ENCODE measurements around the gene VMAC. TPM values are rescaled to one million over a fixed set of nuclear protein-coding genes. Genes with fewer than 3 reads are reported as not detected.

VMAC gene
- total and polyA plus RNA-seq, 2 of the 13 experiments (the other 11 are each of a cell fraction or from before 2014, with no cell fraction given), result 2.4 TPM

DNA sequence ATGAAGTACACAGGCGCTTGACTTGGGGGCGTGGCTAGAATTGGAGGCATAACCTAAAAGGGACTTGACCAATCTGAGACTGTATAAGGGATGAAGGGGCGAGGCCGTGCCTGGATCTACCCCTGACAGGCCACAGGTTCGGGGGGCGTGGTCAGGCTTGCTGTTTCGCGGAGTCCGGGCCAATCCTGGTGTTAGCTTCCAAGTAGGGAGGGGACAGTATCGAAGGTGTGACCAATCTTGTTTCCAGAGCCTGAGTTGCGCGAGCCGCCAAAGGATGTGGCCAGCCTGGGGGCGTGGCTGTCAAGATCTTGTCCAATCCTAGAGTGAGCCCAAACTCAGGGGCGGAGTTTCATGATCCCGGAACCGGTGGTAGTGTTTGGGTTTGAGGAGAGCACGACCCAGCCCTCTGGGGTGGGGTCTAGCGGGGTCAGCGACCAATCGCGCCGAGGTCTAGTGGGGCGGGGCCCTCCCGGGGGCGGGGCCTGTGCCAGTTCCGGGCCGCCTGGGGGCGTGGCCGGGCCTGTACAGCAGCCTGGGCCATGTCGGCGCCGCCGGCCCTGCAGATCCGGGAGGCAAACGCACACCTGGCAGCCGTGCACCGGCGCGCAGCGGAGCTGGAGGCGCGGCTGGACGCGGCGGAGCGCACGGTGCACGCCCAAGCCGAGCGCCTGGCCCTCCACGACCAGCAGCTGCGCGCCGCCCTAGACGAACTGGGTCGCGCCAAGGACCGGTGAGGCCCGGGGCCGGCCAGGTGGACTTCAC lies at the start of gene VMAC (continued):
- TF ChIP-seq, protein P1, sequence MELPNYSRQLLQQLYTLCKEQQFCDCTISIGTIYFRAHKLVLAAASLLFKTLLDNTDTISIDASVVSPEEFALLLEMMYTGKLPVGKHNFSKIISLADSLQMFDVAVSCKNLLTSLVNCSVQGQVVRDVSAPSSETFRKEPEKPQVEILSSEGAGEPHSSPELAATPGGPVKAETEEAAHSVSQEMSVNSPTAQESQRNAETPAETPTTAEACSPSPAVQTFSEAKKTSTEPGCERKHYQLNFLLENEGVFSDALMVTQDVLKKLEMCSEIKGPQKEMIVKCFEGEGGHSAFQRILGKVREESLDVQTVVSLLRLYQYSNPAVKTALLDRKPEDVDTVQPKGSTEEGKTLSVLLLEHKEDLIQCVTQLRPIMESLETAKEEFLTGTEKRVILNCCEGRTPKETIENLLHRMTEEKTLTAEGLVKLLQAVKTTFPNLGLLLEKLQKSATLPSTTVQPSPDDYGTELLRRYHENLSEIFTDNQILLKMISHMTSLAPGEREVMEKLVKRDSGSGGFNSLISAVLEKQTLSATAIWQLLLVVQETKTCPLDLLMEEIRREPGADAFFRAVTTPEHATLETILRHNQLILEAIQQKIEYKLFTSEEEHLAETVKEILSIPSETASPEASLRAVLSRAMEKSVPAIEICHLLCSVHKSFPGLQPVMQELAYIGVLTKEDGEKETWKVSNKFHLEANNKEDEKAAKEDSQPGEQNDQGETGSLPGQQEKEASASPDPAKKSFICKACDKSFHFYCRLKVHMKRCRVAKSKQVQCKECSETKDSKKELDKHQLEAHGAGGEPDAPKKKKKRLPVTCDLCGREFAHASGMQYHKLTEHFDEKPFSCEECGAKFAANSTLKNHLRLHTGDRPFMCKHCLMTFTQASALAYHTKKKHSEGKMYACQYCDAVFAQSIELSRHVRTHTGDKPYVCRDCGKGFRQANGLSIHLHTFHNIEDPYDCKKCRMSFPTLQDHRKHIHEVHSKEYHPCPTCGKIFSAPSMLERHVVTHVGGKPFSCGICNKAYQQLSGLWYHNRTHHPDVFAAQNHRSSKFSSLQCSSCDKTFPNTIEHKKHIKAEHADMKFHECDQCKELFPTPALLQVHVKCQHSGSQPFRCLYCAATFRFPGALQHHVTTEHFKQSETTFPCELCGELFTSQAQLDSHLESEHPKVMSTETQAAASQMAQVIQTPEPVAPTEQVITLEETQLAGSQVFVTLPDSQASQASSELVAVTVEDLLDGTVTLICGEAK (IDR thresholded peaks at IDR 0.05), result no peak
- TF ChIP-seq, protein P1 (CRISPR knock-in tag; IDR thresholded peaks at IDR 0.05), result no peak; the same call in 1 of the 2 replicates
- TF ChIP-seq ZNF788 (CRISPR knock-in tag; IDR thresholded peaks at IDR 0.05; ENCODE audit: borderline replicate concordance), result peak; percentile 61; the same call in 1 of the 2 replicates
- TF ChIP-seq, protein P2, sequence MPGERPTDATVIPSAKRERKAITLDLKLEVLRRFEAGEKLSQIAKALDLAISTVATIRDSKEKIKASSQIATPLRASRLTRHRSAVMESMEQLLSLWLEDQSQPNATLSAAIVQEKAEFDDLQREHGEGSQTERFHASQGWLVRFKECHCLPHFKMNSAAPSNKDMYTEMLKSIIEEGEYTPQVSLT (CRISPR knock-in tag; IDR thresholded peaks at IDR 0.05; ENCODE audit: borderline replicate concordance, low read depth), result no peak
- no peak for TF ChIP-seq ZNF33A (CRISPR knock-in tag; IDR thresholded peaks at IDR 0.05; ENCODE audit: borderline replicate concordance)
- TF ChIP-seq, protein P3, sequence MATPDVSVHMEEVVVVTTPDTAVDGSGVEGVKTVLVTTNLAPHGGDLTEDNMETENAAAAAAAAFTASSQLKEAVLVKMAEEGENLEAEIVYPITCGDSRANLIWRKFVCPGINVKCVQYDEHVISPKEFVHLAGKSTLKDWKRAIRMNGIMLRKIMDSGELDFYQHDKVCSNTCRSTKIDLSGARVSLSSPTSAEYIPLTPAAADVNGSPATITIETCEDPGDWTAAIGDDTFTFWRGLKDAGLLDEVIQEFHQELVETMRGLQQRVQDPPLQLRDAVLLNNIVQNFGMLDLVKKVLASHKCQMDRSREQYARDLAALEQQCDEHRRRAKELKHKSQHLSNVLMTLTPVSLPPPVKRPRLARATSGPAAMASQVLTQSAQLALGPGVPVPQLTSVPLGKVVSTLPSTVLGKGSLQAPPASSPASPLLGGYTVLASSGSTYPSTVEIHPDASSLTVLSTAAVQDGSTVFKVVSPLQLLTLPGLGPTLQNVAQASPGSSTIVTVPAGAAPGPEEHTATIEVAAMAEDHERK (CRISPR knock-in tag; IDR thresholded peaks at IDR 0.05; ENCODE audit: low read depth), result no peak
- TF ChIP-seq, protein P4, sequence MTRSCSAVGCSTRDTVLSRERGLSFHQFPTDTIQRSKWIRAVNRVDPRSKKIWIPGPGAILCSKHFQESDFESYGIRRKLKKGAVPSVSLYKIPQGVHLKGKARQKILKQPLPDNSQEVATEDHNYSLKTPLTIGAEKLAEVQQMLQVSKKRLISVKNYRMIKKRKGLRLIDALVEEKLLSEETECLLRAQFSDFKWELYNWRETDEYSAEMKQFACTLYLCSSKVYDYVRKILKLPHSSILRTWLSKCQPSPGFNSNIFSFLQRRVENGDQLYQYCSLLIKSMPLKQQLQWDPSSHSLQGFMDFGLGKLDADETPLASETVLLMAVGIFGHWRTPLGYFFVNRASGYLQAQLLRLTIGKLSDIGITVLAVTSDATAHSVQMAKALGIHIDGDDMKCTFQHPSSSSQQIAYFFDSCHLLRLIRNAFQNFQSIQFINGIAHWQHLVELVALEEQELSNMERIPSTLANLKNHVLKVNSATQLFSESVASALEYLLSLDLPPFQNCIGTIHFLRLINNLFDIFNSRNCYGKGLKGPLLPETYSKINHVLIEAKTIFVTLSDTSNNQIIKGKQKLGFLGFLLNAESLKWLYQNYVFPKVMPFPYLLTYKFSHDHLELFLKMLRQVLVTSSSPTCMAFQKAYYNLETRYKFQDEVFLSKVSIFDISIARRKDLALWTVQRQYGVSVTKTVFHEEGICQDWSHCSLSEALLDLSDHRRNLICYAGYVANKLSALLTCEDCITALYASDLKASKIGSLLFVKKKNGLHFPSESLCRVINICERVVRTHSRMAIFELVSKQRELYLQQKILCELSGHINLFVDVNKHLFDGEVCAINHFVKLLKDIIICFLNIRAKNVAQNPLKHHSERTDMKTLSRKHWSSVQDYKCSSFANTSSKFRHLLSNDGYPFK (CRISPR knock-in tag; IDR thresholded peaks at IDR 0.05; ENCODE audit: borderline replicate concordance), result no peak
- TF ChIP-seq, protein P5, sequence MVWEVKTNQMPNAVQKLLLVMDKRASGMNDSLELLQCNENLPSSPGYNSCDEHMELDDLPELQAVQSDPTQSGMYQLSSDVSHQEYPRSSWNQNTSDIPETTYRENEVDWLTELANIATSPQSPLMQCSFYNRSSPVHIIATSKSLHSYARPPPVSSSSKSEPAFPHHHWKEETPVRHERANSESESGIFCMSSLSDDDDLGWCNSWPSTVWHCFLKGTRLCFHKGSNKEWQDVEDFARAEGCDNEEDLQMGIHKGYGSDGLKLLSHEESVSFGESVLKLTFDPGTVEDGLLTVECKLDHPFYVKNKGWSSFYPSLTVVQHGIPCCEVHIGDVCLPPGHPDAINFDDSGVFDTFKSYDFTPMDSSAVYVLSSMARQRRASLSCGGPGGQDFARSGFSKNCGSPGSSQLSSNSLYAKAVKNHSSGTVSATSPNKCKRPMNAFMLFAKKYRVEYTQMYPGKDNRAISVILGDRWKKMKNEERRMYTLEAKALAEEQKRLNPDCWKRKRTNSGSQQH (CRISPR knock-in tag; IDR thresholded peaks at IDR 0.05; ENCODE audit: low read depth), result no peak
- no peak for TF ChIP-seq KDM1A (CRISPR knock-in tag; IDR thresholded peaks at IDR 0.05)
- no peak for TF ChIP-seq NFIC (IDR thresholded peaks at IDR 0.05; ENCODE audit: low read length)
